Right renal cortex interstitium (tissue), 3 donors: ENCODE measurements around the gene DDR1. TPM values are rescaled to one million over a fixed set of nuclear protein-coding genes. Genes with fewer than 3 reads are reported as not detected.
A peak's percentile ranks its signal among the peaks of the same experiment; 100 is the strongest.

Experiments
- DNase-seq, 3 donors: peaks; one replicate each; pipeline ENCODE4 v3.0.0-alpha.2; 2013; ENCODE audit warnings: low read depth in 3 of 3, low spot score in 2 of 3
- polyA plus RNA-seq, 3 donors: library from polyadenylated mRNA; unstranded; fragments of 120-200 nt; gene quantifications; one replicate each; pipeline ENCODE4 v1.2.1, GENCODE V29; 2013; ENCODE audit not compliant: insufficient read length in 3 of 3

DDR1 gene
- polyA plus RNA-seq, 3 donors = 139 to 163 (median 149) TPM

DNA sequence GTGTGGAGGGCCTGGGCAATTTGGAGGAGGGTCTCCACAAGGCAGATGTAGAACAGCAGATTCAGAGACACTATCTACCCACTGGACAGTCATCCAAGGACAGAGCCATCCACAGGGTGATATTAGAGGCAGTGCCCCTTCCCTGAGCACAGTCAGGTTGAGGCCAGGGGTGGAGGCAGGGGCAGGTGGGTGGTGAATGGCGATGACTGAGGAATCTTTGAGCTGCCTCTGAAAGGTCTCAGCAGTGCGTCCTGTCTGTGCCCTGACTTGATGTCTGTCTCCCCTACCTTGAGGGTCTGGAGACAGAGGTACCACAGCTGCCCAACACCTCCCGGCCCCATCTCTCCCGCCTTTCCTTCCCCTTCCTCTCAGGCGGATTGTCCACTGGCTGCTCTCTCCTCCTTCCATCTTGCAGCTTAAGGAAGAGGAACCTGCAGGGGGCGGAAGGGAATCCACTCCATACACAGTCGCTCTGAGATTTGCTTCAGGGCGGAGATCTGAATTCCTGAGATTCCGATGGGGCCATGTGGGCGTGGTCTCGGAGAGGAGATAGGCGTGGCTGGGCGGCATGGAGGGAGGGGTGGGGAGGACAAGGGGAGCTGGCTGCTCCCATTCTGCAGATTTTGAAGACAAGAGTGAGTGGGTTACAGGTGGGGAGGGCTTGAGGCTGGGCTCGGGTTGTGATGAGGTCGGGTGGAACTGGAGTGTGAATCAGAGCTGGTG is 58.2 kb downstream of the DDR1 start:
- DNase-seq = peak in 2 of 3 donors; percentile 64 to 70

DNA sequence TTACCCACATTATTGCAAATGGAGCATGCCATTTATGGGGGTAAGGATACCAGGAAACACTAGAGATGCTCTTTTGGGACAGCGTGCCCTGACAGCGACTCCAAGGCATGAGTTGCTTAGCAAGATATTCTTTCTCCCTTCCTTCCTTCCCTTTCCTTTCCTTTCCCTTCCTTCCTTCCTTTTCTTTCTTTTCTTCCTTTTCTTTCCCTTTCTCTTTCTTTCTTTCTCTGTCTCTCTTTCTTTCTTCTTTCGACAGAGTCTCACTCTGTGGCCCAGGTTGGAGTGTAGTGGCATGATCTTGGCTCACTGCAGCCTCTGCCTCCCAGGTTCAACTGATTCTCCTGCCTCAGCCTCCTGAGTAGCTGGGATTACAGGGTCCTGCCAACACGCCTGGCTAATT is 59.7 kb downstream of the DDR1 start:
- no peak for DNase-seq

DNA sequence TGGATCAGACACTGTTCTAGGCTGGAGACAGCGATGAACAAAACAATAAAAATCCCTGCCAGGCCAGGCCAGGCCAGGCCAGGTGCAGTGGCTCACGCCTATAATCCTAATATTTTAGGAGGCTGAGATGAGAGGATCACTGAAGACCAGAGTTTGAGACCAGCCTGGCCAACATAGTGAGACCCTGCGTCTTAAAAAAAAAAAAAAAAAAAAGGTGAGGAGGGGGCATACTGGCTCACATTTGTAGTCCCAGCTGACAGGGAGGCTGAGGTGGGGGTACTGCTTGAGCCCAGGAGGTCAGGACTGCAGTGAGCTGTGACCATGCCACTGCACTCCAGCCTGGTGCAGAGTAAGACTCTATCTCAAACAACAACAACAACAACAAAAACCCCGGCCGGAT is 61.0 kb downstream of the DDR1 start:
- no peak for DNase-seq

GRCh38 chr6:30947231-30947630 is 62.9 kb downstream of the DDR1 start:
- no peak for DNase-seq

- DNase-seq = no peak
Measured at GRCh38 chr6:30948811-30949210, 64.5 kb downstream of the DDR1 start.

Other genes starting within 250 kb of the DDR1 start
- 10 to 100 TPM; 17.3 to 19.6 (median 17.5) TPM for gene C6orf136, start 237.4 kb upstream of the DDR1 start, polyA plus RNA-seq
- gene DHX16, start 211.5 kb upstream of the DDR1 start, polyA plus RNA-seq = 10 to 100 TPM; 43.5 to 46.2 (median 45.6) TPM
- gene PPP1R18, start 197.9 kb upstream of the DDR1 start, polyA plus RNA-seq = 10 to 100 TPM; 34.4 to 38.4 (median 34.4) TPM
- gene NRM, start 193.5 kb upstream of the DDR1 start, polyA plus RNA-seq = 10 to 100 TPM; 32.5 to 33.4 (median 33.0) TPM
- 10 to 100 TPM; 33.5 to 43.4 (median 35.6) TPM for gene MDC1, start 167.2 kb upstream of the DDR1 start, polyA plus RNA-seq
- 1,000 to 10,000 TPM; 1,231 to 1,298 (median 1,262) TPM for gene TUBB, start 164.2 kb upstream of the DDR1 start, polyA plus RNA-seq
- gene FLOT1, start 141.8 kb upstream of the DDR1 start, polyA plus RNA-seq = 100 to 1,000 TPM; 134 to 154 (median 141) TPM
- gene IER3, start 140.0 kb upstream of the DDR1 start, polyA plus RNA-seq = 10 to 100 TPM; 17.9 to 24.5 (median 23.3) TPM
- 10 to 100 TPM; 36.1 to 44.6 (median 37.2) TPM for gene GTF2H4, start 23.7 kb downstream of the DDR1 start, polyA plus RNA-seq
- 10 to 100 TPM; 25.6 to 35.0 (median 30.1) TPM for gene VARS2, start 29.7 kb downstream of the DDR1 start, polyA plus RNA-seq
- 1 to 10 TPM in 2 of 3 donors, under 1 TPM in 1; 0.29 to 1.2 (median 1.1) TPM for gene SFTA2, start 47.7 kb downstream of the DDR1 start, polyA plus RNA-seq
- under 1 TPM; 0.03 to 0.07 (median 0.06) TPM for gene MUCL3, start 56.5 kb downstream of the DDR1 start, polyA plus RNA-seq
- not detected for gene MUC21, start 99.2 kb downstream of the DDR1 start, polyA plus RNA-seq
- not detected for gene MUC22, start 126.0 kb downstream of the DDR1 start, polyA plus RNA-seq
- not detected for gene C6orf15, start 228.1 kb downstream of the DDR1 start, polyA plus RNA-seq
- under 1 TPM in 2 of 3 donors, not detected in 1; 0.14 to 0.40 TPM for gene PSORS1C1, start 230.3 kb downstream of the DDR1 start, polyA plus RNA-seq
- not detected for gene CDSN, start 235.9 kb downstream of the DDR1 start, polyA plus RNA-seq